HepG2 (cell line): ENCODE results near the gene CEP78. TPM values are rescaled to one million over a fixed set of nuclear protein-coding genes. Genes with fewer than 3 reads are reported as not detected.

Experiments
- FOXK2 ChIP-seq: fragments of 450-650 bp; IDR thresholded peaks from 2 replicates; pipeline ENCODE4 v1.6.1; 2016
- RFXAP ChIP-seq: sonication (generic); formaldehyde crosslinking; IDR thresholded peaks from 2 replicates; pipeline ENCODE4 v1.4.0; 2020; ENCODE audit warnings: missing genetic modification reagents, borderline replicate concordance
- SETDB1 ChIP-seq: sonication (generic); formaldehyde crosslinking; IDR thresholded peaks from 2 replicates; pipeline ENCODE4 v1.5.1; 2020; ENCODE audit warnings: missing genetic modification reagents, mild to moderate bottlenecking, borderline replicate concordance
- SMYD3 ChIP-seq: sonication (generic); formaldehyde crosslinking; IDR thresholded peaks from 2 replicates; pipeline ENCODE4 v1.8.1; 2023; ENCODE audit warnings: mild to moderate bottlenecking, missing genetic modification reagents
- ZEB1 ChIP-seq: IDR thresholded peaks from 2 replicates; pipeline ENCODE4 v1.6.1; 2012; ENCODE audit warnings: mild to moderate bottlenecking, low read depth, inconsistent platforms; ENCODE audit not compliant: insufficient replicate concordance
- ZFX ChIP-seq: sonication (generic); formaldehyde crosslinking; IDR thresholded peaks from 2 replicates; pipeline ENCODE4 v1.4.0; 2020; ENCODE audit warnings: mild to moderate bottlenecking, low read depth, missing genetic modification reagents, moderate library complexity
- ZNF432 ChIP-seq: sonication (generic); formaldehyde crosslinking; IDR thresholded peaks from 2 replicates; pipeline ENCODE4 v1.5.0; 2020; ENCODE audit warnings: missing genetic modification reagents, mild to moderate bottlenecking, borderline replicate concordance
- ZNF468 ChIP-seq: sonication (generic); formaldehyde crosslinking; IDR thresholded peaks from 2 replicates; pipeline ENCODE4 v1.8.0; 2022; ENCODE audit warnings: mild to moderate bottlenecking, moderate library complexity, missing genetic modification reagents
- ZNF580 ChIP-seq: IDR thresholded peaks from 2 replicates; pipeline ENCODE4 v1.6.1; 2016; ENCODE audit warnings: low read depth, borderline replicate concordance
- ZNF644 ChIP-seq: IDR thresholded peaks from 2 replicates; pipeline ENCODE4 v1.6.1; 2016; ENCODE audit warnings: low read depth
- ZNF761 ChIP-seq: sonication (generic); formaldehyde crosslinking; conservative IDR thresholded peaks from 2 replicates; pipeline ENCODE4 v1.4.0; 2020; ENCODE audit warnings: mild to moderate bottlenecking, missing genetic modification reagents
- ZNF781 ChIP-seq: sonication (generic); formaldehyde crosslinking; IDR thresholded peaks from 2 replicates; pipeline ENCODE4 v1.5.1; 2020; ENCODE audit warnings: borderline replicate concordance, mild to moderate bottlenecking, missing genetic modification reagents; ENCODE audit errors: not compliant biosample characterization
- ZNF784 ChIP-seq: sonication (generic); formaldehyde crosslinking; IDR thresholded peaks from 2 replicates; pipeline ENCODE4 v1.5.1; 2020; ENCODE audit warnings: missing genetic modification reagents, mild to moderate bottlenecking, borderline replicate concordance
- polyA plus RNA-seq, 8 experiments: library from polyadenylated mRNA; depleted of rRNA in 3 of 8; stranded (reverse) in 7 of 8; unstranded in 1 of 8; fragments of >200 nt; fragmentation: Illumina TruSeq in 4 of 8; extraction: Trizol in 4 of 8; gene quantifications; 2 replicates each; pipeline versions ENCODE4 v1.2.1 to v1.2.3, GENCODE V29; 2011 to 2016; ENCODE audit warnings: low read depth in 4 of 8, missing spikeins in 1 of 8, mixed read lengths in 1 of 8; ENCODE audit not compliant: insufficient read depth in 1 of 8
- total RNA-seq, 5 experiments: library from RNA; depleted of rRNA; stranded (reverse); fragments of >200 nt; fragmentation: Illumina TruSeq; extraction: Trizol; gene quantifications; 2 replicates each; pipeline ENCODE4 v1.2.3, GENCODE V29; 2016; ENCODE audit warnings: low read depth in 1 of 5
- TF ChIP-seq, protein P1 (sequence below): sonication (generic); formaldehyde crosslinking; IDR thresholded peaks from 2 replicates; pipeline ENCODE4 v1.5.0; 2020; ENCODE audit warnings: mild to moderate bottlenecking, missing genetic modification reagents
- TF ChIP-seq, protein P2 (sequence below): sonication (generic); formaldehyde crosslinking; IDR thresholded peaks from 2 replicates; pipeline ENCODE4 v1.4.0; 2020; ENCODE audit warnings: missing genetic modification reagents
- TF ChIP-seq, protein P3 (sequence below): sonication (generic); formaldehyde crosslinking; IDR thresholded peaks from 2 replicates; pipeline ENCODE4 v1.4.0; 2020; ENCODE audit warnings: mild to moderate bottlenecking, missing genetic modification reagents

The CEP78 gene
- total and polyA plus RNA-seq, 2 of the 13 experiments (the other 11 are each of a cell fraction or from before 2014, with no cell fraction given), result 5.1 to 30.8 TPM

- no peak for TF ChIP-seq ZNF580
- TF ChIP-seq FOXK2, result no peak
- 0 out of 2 replicates have a peak, but pooled peaks have one; percentile 5 for TF ChIP-seq ZNF644 (CRISPR knock-in tag)
- no peak for TF ChIP-seq ZNF432 (CRISPR knock-in tag)
- TF ChIP-seq, protein P1, sequence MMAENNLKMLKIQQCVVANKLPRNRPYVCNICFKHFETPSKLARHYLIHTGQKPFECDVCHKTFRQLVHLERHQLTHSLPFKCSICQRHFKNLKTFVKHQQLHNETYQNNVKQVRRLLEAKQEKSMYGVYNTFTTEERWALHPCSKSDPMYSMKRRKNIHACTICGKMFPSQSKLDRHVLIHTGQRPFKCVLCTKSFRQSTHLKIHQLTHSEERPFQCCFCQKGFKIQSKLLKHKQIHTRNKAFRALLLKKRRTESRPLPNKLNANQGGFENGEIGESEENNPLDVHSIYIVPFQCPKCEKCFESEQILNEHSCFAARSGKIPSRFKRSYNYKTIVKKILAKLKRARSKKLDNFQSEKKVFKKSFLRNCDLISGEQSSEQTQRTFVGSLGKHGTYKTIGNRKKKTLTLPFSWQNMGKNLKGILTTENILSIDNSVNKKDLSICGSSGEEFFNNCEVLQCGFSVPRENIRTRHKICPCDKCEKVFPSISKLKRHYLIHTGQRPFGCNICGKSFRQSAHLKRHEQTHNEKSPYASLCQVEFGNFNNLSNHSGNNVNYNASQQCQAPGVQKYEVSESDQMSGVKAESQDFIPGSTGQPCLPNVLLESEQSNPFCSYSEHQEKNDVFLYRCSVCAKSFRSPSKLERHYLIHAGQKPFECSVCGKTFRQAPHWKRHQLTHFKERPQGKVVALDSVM, result 0 out of 2 replicates have a peak, but pooled peaks have one; percentile 25
- no peak for TF ChIP-seq RFXAP
- peak; percentile 43; the same call in 1 of the 2 replicates for TF ChIP-seq ZFX (CRISPR knock-in tag)
- no peak for TF ChIP-seq ZNF761 (CRISPR knock-in tag)
- TF ChIP-seq ZEB1, result no peak
- TF ChIP-seq, protein P2, sequence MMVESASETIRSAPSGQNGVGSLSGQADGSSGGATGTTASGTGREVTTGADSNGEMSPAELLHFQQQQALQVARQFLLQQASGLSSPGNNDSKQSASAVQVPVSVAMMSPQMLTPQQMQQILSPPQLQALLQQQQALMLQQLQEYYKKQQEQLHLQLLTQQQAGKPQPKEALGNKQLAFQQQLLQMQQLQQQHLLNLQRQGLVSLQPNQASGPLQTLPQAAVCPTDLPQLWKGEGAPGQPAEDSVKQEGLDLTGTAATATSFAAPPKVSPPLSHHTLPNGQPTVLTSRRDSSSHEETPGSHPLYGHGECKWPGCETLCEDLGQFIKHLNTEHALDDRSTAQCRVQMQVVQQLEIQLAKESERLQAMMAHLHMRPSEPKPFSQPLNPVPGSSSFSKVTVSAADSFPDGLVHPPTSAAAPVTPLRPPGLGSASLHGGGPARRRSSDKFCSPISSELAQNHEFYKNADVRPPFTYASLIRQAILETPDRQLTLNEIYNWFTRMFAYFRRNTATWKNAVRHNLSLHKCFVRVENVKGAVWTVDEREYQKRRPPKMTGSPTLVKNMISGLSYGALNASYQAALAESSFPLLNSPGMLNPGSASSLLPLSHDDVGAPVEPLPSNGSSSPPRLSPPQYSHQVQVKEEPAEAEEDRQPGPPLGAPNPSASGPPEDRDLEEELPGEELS, result no peak
- TF ChIP-seq ZNF784 (CRISPR knock-in tag), result no peak
- TF ChIP-seq SMYD3 (CRISPR knock-in tag), result no peak
- no peak for TF ChIP-seq SETDB1
- TF ChIP-seq ZNF781 (CRISPR knock-in tag), result no peak
- TF ChIP-seq ZNF468 (CRISPR knock-in tag), result no peak
- TF ChIP-seq, protein P3, sequence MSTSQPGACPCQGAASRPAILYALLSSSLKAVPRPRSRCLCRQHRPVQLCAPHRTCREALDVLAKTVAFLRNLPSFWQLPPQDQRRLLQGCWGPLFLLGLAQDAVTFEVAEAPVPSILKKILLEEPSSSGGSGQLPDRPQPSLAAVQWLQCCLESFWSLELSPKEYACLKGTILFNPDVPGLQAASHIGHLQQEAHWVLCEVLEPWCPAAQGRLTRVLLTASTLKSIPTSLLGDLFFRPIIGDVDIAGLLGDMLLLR, result no peak
Observed at GRCh38 chr9:78280982-78281668, 45.2 kb downstream of the CEP78 start (continued).
